Kidney glomerular epithelial cell (primary cell): ENCODE results near the gene CXCL10.
"Not testable (repeated sequence)": the region's sequence is repeated elsewhere in the genome, so short reads cannot be mapped to it uniquely, and the experiment has no call there.

ENCODE experiments used
- DNase-seq: peaks from one replicate; lab custom pipeline; 2025; lab: John Stamatoyannopoulos, UW

The CXCL10 gene

GRCh38 chr4:76023389-76023788, at the start of gene CXCL10:
TSS of gene CXCL10 (minus strand) at chr4:76023497. CDS start at chr4:76023431, 66 bp downstream.
- no peak for DNase-seq

- DNase-seq = no peak
Observed at GRCh38 chr4:76072760-76073159, 49.5 kb upstream of the CXCL10 start.

GRCh38 chr4:76067652-76068286, 44.5 kb upstream of the CXCL10 start:
- peak; percentile 72 for DNase-seq

GRCh38 chr4:76066546-76066945, 43.2 kb upstream of the CXCL10 start:
- DNase-seq = no peak

- DNase-seq = no peak
Observed at GRCh38 chr4:76061982-76062381, 38.7 kb upstream of the CXCL10 start.

- DNase-seq = no peak
Observed at GRCh38 chr4:76061421-76061820, 38.1 kb upstream of the CXCL10 start.

- no peak for DNase-seq
Observed at GRCh38 chr4:76060506-76060905, 37.2 kb upstream of the CXCL10 start.

GRCh38 chr4:76059750-76060149, 36.5 kb upstream of the CXCL10 start:
- no peak for DNase-seq

GRCh38 chr4:76058888-76059426, 35.7 kb upstream of the CXCL10 start:
- no peak for DNase-seq

- DNase-seq = no peak
Observed at GRCh38 chr4:76058302-76058701, 35.0 kb upstream of the CXCL10 start.

GRCh38 chr4:76055421-76055820, 32.1 kb upstream of the CXCL10 start:
- no peak for DNase-seq

GRCh38 chr4:76055016-76055415, 31.7 kb upstream of the CXCL10 start:
- no peak for DNase-seq

- no peak for DNase-seq
Observed at GRCh38 chr4:76053730-76054129, 30.4 kb upstream of the CXCL10 start.

- DNase-seq = not testable (repeated sequence)
Observed at GRCh38 chr4:76050560-76051050, 27.3 kb upstream of the CXCL10 start.

GRCh38 chr4:76049860-76050416, 26.6 kb upstream of the CXCL10 start:
- DNase-seq = not testable (repeated sequence)

- not testable (repeated sequence) for DNase-seq
Observed at GRCh38 chr4:76044686-76045085, 21.4 kb upstream of the CXCL10 start.

GRCh38 chr4:76043306-76043705, 20.0 kb upstream of the CXCL10 start:
- not testable (repeated sequence) for DNase-seq

GRCh38 chr4:76042241-76042998, 19.1 kb upstream of the CXCL10 start:
- DNase-seq = not testable (repeated sequence)

GRCh38 chr4:76036855-76037254, 13.6 kb upstream of the CXCL10 start:
- no peak for DNase-seq

- no peak for DNase-seq
Observed at GRCh38 chr4:76035799-76036380, 12.6 kb upstream of the CXCL10 start, which contains the start of gene CXCL11. TSS of gene CXCL11 (minus strand) at chr4:76036070. CDS start at chr4:76035987, 83 bp downstream.

GRCh38 chr4:76035141-76035540, 11.8 kb upstream of the CXCL10 start:
- DNase-seq = no peak

GRCh38 chr4:76029300-76029699, 6.0 kb upstream of the CXCL10 start:
- DNase-seq = no peak
